Measurements from ENCODE around the gene ISG15.
"Not testable (repeated sequence)": the region's sequence is repeated elsewhere in the genome, so short reads cannot be mapped to it uniquely, and the experiment has no call there.

ISG15 gene

DNA sequence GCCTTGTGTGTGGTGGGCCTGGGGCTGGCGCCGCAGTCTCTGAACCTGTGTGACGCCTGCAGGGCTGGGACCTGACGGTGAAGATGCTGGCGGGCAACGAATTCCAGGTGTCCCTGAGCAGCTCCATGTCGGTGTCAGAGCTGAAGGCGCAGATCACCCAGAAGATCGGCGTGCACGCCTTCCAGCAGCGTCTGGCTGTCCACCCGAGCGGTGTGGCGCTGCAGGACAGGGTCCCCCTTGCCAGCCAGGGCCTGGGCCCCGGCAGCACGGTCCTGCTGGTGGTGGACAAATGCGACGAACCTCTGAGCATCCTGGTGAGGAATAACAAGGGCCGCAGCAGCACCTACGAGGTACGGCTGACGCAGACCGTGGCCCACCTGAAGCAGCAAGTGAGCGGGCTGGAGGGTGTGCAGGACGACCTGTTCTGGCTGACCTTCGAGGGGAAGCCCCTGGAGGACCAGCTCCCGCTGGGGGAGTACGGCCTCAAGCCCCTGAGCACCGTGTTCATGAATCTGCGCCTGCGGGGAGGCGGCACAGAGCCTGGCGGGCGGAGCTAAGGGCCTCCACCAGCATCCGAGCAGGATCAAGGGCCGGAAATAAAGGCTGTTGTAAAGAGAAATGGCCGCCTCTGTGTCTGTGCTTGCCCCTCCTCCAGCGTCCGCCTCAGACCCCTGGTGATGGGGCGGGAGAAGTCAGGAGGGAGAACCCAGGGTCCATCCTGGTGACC, 788 bp downstream of the ISG15 start:
- peak in 1 of 2 donors; percentile 43 for DNase-seq

DNA sequence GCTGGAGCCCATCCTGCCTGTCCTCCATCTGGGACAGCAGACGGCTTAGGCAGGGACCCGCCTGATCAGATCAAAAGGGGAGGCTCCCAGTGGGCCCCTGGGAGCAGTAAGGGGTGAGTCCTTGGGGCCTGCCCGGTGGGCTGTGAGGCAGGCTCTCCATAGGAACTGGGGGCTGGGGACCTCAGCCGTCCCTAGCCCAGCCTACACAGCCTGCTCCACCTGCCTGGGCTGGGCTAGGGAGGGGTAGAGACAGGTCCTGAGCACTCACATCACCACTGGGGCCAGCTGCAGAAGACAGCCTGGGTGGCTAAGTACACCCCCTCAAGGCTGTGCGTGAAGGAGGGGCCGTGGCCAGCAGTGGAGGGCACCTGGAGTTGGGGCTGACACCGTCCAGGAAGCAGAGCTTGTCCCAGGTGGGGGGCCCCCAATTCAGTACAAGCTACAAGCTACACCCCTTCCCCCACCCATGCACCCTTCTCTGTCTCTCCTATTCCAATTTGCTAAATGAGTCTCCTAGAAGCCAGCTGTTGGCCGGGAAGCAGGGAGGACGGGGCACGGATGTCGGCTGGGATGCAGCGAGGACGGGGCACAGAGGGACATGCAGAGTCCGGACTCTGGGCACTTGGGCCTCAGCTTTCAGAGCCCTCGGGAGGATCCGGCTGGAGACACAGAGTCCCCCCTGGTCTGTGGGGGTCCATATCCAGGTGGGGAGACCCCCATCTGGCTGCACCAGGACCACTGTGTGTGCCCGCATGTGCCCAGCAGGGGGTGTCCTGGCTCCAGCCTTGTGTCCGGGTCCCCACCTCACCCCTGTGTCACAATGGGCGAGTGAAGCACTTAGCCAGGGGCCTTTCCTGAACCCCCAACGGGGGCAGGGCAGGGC, 1.7 kb downstream of the ISG15 start:
- no peak for DNase-seq

DNA sequence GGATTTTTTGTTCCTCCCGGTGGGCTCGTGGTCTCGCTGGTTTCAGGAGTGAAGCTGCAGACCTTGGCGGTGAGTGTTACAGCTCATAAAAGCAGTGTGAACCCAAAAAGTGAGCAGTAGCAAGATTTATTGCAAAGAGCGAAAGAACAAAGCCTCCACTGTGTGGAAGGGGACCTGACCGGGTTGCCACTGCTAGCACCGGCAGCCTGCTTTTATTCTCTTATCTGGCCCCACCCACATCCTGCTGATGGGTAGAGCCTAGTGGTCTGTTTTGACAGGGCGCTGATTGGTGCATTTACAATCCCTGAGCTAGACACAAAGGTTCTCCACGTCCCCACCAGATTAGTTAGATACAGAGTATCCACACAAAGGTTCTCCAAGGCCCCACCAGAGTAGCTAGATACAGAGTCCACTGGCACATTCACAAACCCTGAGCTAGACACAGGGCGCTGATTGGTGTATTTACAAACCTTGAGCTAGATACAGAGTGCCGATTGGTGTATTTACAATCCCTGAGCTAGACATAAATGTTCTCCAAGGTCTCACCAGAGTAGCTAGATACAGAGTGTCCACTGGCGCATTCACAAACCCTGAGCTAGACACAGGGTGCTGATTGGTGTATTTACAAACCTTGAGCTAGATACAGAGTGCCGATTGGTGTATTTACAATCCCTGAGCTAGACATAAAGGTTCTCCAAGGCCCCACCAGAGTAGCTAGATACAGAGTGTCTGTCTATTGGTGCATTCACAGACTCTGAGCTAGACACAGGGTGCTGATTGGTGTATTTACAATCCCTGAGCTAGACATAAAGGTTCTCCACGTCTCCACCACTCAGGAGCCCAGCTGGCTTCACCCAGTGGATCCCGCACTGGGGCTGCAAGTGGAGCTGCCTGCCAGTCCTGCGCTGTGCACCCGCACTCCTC, 4.4 kb downstream of the ISG15 start:
- DNase-seq: not testable (repeated sequence)

DNA sequence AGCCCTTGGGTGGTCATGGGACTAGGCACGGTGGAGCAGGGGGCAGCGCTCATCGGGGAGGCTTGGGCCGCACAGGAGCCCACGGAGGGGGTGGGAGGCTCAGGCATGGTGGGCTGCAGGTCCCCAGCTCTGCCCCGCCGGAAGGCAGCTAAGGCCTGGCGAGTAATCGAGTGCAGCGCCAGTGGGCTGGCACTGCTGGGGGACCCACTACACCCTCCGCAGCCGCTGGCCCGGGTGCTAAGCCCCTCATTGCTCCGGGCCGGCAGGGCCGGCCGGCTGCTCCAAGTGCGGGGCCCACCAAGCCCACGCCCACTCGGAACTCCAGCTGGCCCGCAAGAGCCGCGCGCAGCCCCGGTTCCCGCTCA, 5.0 kb downstream of the ISG15 start:
- not testable (repeated sequence) for DNase-seq

GRCh38 chr1:1019122-1019999, 6.1 kb downstream of the ISG15 start:
- DNase-seq: peak; percentile 76 to 78

- no peak for DNase-seq
Measured at GRCh38 chr1:1020000-1020404, 6.7 kb downstream of the ISG15 start, which contains the start of gene AGRN. Gene AGRN (plus strand): TSS chr1:1020120. CDS start chr1:1020173, 53 bp downstream.

DNA sequence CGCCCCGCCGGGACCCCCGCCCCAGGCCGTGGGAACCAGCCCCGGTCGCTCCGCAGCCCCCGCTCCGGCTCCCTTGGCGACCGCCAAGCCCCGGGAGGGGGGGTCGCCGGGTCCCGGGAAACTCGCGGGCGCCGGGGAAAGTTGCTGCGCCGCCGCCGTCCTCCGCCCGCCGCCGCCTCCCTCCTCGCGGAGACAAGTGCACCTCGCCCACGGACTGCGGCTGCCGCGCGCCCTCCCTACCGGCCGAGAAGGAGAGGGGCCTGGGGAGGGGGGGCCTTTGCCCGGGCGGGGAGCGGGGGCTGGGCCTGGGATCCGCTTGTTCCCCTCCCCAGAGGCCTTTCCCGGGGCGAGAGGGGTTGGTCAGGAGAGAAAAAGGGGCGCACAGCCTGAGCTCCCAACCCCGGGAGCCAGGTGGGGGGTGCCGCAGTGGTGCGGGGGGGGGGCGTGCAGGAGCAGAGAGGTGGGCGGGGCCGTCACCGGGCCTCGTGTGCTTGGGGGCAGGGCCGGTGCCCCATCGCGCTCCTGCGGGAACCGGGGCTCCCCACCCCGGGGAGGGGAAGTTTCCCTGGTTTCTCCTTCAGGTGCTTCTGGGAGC, 7.2 kb downstream of the ISG15 start:
- no peak for DNase-seq

DNA sequence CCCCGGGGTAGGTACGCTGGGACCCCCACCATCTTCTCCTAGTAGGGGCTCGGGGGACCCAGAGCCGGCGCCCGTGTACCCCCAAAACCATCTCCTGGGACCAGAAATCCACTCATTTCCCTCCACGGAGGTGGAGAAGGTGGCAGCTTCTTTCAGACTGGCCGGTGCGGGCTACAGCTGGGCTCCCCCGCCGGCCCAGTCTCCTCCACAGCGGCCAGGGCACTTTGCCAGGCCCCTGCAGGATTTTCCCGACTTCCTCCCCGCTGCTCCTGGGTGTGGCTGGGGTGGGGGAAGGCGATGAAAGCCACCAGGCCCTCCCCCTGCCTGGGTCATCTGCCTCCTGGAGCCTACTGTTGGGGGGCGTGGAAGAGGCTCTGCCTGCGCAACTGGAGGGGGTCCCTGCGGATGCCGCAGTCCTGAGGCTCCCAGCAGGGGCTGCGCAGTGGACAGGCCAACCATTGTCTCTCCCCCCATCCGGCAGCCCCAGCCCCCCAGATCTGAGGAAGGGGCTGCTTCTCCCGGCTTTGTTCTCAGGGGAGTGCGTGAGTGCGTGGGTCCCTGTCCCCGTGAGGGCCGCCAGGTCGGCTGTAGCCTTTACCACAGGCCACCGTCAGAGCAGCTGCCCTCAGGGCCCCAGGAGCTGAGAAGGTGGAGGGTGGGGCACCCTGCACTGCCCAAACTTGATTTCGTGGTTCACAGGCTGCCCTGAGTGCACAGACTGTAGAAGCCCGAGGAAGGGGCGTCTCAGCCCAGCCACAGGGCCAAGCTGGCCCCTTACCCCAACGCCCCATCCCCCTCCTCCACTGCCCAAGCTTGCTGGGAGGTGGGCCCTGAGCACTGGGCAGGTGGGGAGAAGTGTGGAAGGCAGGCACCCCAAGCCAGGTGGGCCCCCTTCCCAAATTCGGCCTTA, 8.0 kb downstream of the ISG15 start:
- DNase-seq: no peak

- no peak for DNase-seq
Measured at GRCh38 chr1:1021920-1022259, 8.6 kb downstream of the ISG15 start.

DNA sequence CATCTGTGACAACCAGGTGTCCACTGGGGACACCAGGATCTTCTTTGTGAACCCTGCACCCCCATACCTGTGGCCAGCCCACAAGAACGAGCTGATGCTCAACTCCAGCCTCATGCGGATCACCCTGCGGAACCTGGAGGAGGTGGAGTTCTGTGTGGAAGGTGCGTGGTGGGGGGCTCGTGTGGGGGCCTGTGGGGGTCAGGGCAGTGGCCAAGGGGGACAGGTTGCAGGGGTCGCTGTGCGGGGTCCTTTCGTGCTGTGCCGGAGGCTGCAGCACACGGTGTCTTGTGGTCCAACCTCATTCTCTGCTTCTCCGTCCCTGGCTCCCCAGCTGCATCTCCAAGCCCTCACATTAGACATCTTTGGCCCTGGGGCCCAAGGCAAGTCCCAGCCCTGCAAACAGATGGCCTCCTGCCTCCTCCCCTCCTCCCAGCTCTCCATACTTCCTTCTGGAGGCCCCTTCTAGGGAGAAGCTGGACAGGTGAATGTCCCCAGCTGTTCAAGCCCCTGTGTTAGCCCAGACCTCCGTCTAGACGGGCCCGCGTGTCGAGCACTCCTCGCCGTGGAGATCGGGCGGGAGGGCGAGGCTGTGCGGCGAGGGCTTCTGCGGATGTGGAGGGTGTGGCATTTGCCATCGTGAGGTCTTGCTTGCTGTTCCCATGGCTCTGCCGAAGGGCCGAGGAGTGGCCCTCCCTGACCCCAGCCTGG, 9.2 kb downstream of the ISG15 start:
- no peak for DNase-seq

DNA sequence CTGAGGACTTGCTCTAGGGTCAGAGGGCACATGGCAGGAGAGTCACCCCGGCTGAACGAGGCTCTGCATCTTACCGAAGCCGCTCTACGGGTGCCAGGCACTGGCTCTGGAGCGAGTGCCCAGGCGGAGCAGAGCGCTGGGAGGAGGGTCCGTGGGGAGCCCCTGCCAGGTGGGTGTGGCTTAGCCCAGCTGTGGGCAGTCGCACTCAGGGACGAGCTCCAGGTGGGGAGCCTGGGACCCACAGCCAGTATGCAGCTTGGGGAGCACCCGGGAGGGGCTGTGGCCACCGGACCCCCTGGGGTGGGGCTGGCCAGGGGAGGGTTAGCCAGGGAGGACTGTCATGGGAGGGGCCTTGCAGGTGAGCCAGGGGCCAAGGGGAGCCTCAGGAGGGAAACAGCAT, 10.4 kb downstream of the ISG15 start:
- no peak for DNase-seq

DNA sequence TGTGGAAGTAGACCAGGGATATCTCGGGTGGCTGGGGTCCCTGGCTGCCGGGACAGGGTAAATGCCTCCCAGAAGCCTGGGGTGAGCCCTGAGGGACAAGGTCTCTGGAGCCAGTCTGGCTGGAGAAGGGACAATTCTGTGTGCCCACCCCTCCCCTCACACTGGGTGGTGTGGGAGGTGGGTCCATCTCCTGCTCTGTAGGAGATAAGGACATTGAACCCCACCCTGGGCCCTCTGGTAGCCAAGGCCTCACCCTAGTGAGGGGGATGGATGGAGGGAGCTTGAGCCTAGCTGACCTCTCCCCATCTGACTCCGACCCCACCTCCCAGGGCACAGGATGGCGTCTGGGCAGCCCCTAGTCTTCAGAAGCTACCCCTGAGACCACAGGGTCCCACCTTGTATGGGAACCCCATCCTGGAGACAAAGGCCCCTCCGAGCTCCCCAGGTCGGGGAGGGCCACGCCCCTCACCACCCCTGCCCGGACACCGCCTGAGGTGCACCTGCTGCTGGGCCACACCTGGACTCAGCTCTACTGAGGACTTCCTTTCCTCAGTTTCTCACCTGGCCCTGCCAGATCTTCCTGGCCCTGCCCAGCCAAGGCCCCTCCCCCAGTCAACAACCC, 11.0 kb downstream of the ISG15 start:
- DNase-seq: no peak

- DNase-seq: no peak
Measured at GRCh38 chr1:1024771-1025699, 11.7 kb downstream of the ISG15 start.

DNA sequence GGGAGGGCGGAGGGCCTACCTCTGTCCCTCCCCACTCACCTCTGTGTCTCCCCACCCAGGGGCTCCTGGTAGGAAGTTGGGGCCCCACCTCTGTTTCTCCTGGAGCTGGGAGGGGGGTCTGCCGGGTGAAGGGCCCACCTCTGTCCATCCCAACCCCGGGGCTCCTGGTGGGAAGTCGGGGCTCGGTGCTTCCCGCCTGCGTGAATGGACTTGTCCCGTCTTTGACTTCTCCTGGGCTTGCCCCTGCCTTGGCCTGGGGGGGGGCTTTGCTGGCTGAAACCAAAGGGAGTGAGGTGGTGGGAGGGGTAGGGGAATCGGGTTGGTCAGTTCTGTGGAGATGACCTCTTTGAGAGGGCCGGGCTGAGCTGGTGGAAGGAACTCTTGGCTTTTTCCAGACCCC, 12.4 kb downstream of the ISG15 start:
- no peak for DNase-seq

DNA sequence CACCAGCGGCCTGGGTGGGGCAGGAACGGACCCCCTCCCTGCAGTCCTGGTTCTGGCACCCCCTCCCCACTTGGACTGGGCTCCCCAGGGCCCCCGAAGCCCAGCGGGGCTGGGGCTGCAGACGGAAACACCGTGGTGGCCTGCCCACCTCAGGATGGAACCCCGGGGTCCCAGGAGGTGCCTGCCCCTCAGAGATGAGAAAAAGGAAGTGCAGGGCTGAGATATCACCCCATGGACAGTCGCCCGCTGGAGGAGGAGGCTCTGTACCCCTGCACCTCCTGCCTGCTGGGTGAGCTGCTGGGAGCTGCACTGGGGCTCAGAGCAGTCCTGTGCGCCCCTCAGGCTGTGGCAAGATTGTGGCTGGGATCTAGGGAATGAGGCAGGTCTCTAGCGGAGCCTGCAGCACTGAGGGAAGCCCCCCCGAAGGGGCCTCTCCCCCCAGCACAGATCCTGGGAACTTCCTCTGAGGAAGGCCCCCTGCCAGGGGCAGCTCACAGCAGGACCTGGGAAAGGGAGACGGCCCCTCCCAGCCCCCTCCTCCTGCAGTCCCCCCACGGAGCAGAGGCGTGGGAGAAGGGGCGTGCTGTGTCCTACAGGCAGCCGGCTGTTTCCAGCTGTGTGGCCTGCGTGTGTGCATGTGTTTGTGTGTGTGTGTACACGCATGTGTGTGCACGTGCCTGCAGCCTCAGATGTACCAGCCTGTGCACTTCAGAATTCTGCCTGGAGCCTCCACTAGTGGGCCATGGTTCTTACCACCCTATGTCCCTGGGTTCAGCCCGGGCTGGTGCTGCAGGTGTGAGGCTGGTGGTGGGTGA, 13.5 kb downstream of the ISG15 start:
- no peak for DNase-seq

GRCh38 chr1:1027791-1028190, 14.5 kb downstream of the ISG15 start:
- no peak for DNase-seq
